Hematopoietic multipotent progenitor cell treated with erythropoietin and hydrocortisone succinate and interleukin-3 and kit ligand, for 8 days (in vitro differentiated cells): ENCODE measurements around the gene TAF4.

Experiments used
- DNase-seq: peaks from one replicate; pipeline ENCODE4 v3.0.0-alpha.2; 2015

The TAF4 gene

GRCh38 chr20:62042025-62042820 is 23.5 kb downstream of the TAF4 start:
- no peak for DNase-seq

- no peak for DNase-seq
These were observed 24.7 kb downstream of the TAF4 start for GRCh38 chr20:62040933-62041332.

- DNase-seq, result no peak
These were observed 25.2 kb downstream of the TAF4 start for GRCh38 chr20:62040381-62040922.

- no peak for DNase-seq
These were observed 25.9 kb downstream of the TAF4 start for GRCh38 chr20:62039738-62040137.

- DNase-seq, result peak; percentile 12
These were observed 32.9 kb downstream of the TAF4 start for GRCh38 chr20:62032609-62033368.

GRCh38 chr20:62031462-62032092 is 34.1 kb downstream of the TAF4 start:
- DNase-seq, result no peak

- peak; percentile 23 for DNase-seq
These were observed 34.7 kb downstream of the TAF4 start for GRCh38 chr20:62030834-62031434.

- no peak for DNase-seq
These were observed 35.3 kb downstream of the TAF4 start for GRCh38 chr20:62030357-62030756.

GRCh38 chr20:62029949-62030348 is 35.7 kb downstream of the TAF4 start:
- DNase-seq, result no peak

- no peak for DNase-seq
These were observed 36.4 kb downstream of the TAF4 start for GRCh38 chr20:62029296-62029695.

- no peak for DNase-seq
These were observed 37.3 kb downstream of the TAF4 start for GRCh38 chr20:62028384-62028783.

GRCh38 chr20:62027698-62028321 is 37.9 kb downstream of the TAF4 start:
- DNase-seq, result no peak

GRCh38 chr20:62027116-62027515 is 38.6 kb downstream of the TAF4 start:
- no peak for DNase-seq

- no peak for DNase-seq
These were observed 39.2 kb downstream of the TAF4 start for GRCh38 chr20:62026564-62026856.

- DNase-seq, result peak; percentile 76
These were observed 39.7 kb downstream of the TAF4 start for GRCh38 chr20:62025832-62026563.

GRCh38 chr20:62025394-62025793 is 40.3 kb downstream of the TAF4 start:
- peak; percentile 63 for DNase-seq

- no peak for DNase-seq
These were observed 41.7 kb downstream of the TAF4 start for GRCh38 chr20:62023935-62024334.

- no peak for DNase-seq
These were observed 43.0 kb downstream of the TAF4 start for GRCh38 chr20:62022575-62023139.

GRCh38 chr20:62021793-62022385 is 43.8 kb downstream of the TAF4 start:
- no peak for DNase-seq

GRCh38 chr20:62020935-62021701 is 44.6 kb downstream of the TAF4 start:
- DNase-seq, result no peak
